Common myeloid progenitor, CD34-positive (primary cell): ENCODE results near the gene TEX48.
A peak's percentile ranks its signal among the peaks of the same experiment; 100 is the strongest.

Experiments used
- CTCF ChIA-PET: fragments of 350-600 bp; sonication (Branson Sonifier 250); formaldehyde crosslinking; loops from one replicate; lab custom pipeline; 2021; ENCODE audit warnings: antibody characterized with exemption; lab: Charles Lee
- POLR2A ChIA-PET: fragments of 350-600 bp; sonication (Branson Sonifier 250); formaldehyde crosslinking; loops from one replicate; lab custom pipeline; 2021; ENCODE audit warnings: antibody characterized with exemption; lab: Charles Lee
- DNase-seq, 3 donors: peaks; one replicate each; pipeline versions ENCODE4 v3.0.0 to v3.0.0-alpha.2; 2013
- H3K27ac ChIP-seq, 2 experiments: 1 replicate in 1 of 2; 2 replicates in 1 of 2; pipeline ENCODE4 v1.7.0; 2013; ENCODE audit warnings: inconsistent platforms in 2 of 2, low read length in 2 of 2, mild to moderate bottlenecking in 2 of 2, low read depth in 1 of 2, moderate library complexity in 1 of 2; ENCODE audit not compliant: severe bottlenecking in 2 of 2, insufficient read depth in 1 of 2, poor library complexity in 1 of 2
- H3K27me3 ChIP-seq, 5 experiments: replicated peaks in 2 of 5; 1 replicate in 3 of 5; 2 replicates in 2 of 5; pipeline versions ENCODE4 v1.6.1 to v1.7.0; 2013; ENCODE audit warnings: low read length in 4 of 5, mild to moderate bottlenecking in 2 of 5, moderate library complexity in 2 of 5, inconsistent platforms in 1 of 5; ENCODE audit not compliant: insufficient read depth in 5 of 5, control insufficient read depth in 4 of 5
- H3K36me3 ChIP-seq, 4 experiments: 1 replicate in 2 of 4; 2 replicates in 2 of 4; pipeline versions ENCODE4 v1.6.1 to v1.7.0; 2013; ENCODE audit warnings: low read length in 3 of 4, control low read depth in 1 of 4, mild to moderate bottlenecking in 1 of 4; ENCODE audit not compliant: control insufficient read depth in 4 of 4, insufficient read depth in 4 of 4
- H3K4me1 ChIP-seq, 4 experiments: 1 replicate in 3 of 4; 2 replicates in 1 of 4; pipeline versions ENCODE4 v1.6.1 to v1.7.1; 2013; ENCODE audit warnings: low read length in 3 of 4, mild to moderate bottlenecking in 3 of 4, control low read depth in 1 of 4, inconsistent platforms in 1 of 4, moderate library complexity in 1 of 4; ENCODE audit not compliant: control insufficient read depth in 4 of 4, insufficient read depth in 4 of 4; ENCODE audit errors: control extremely low read depth in 1 of 4
- H3K4me3 ChIP-seq, 7 experiments: 1 replicate in 4 of 7; 2 replicates in 3 of 7; pipeline versions ENCODE4 v1.5.1 to v1.7.0; 2013; ENCODE audit warnings: mild to moderate bottlenecking in 7 of 7, low read length in 6 of 7, moderate library complexity in 6 of 7, inconsistent platforms in 2 of 7, low read depth in 2 of 7, control low read depth in 1 of 7; ENCODE audit not compliant: insufficient read depth in 4 of 7, control insufficient read depth in 1 of 7; ENCODE audit errors: extremely low read depth in 1 of 7
- H3K9me3 ChIP-seq, 5 experiments: 1 replicate in 4 of 5; 2 replicates in 1 of 5; pipeline versions ENCODE4 v1.6.1 to v1.7.1; 2013; ENCODE audit warnings: low read length in 4 of 5, mild to moderate bottlenecking in 2 of 5, inconsistent platforms in 1 of 5, low read depth in 1 of 5, moderate library complexity in 1 of 5; ENCODE audit not compliant: control insufficient read depth in 4 of 5, insufficient read depth in 2 of 5; ENCODE audit errors: control extremely low read depth in 1 of 5
- WGBS: methylation state at CpG from one replicate; pipeline ENCODE4 v1.1.5; 2013; ENCODE audit not compliant: insufficient coverage; 5-methylcytosine and 5-hydroxymethylcytosine counted together

TEX48 gene

GRCh38 chr9:114680259-114681001 is 1.6 kb downstream of the TEX48 start:
- WGBS, result 97% methylated on average over 8 of the region's 8 CpGs
- peaks cover 6 to 20% (median 15%) of the 10 kb centered on the region in 4 experiments for H3K4me1 ChIP-seq
- ChIA-PET POLR2A (interaction anchor here (0.7 kb wide), 1 partner anchor 18 kb away, joined by 6 read pairs; no protein-coding TSS in a partner anchor), CTCF (interaction anchor here (0.7 to 5.0 kb wide), 33 partner anchors 8 to 844 kb away, joined by 3 to 28 read pairs (median 4); partner anchors contain the start of gene AKNA)
- no peak for DNase-seq
- H3K27ac ChIP-seq, result no peak overlapping the region
- no peaks in the 10 kb centered on the region for H3K27me3 ChIP-seq
- H3K9me3 ChIP-seq, result no peaks in the 10 kb centered on the region
- H3K36me3 ChIP-seq, result no peaks in the 10 kb centered on the region
- no peak overlapping the region for H3K4me3 ChIP-seq

- peaks cover 6 to 20% (median 15%) of the 10 kb centered on the region in 4 experiments for H3K4me1 ChIP-seq
- H3K27ac ChIP-seq, result no peak overlapping the region
- H3K4me3 ChIP-seq, result no peak overlapping the region
- POLR2A ChIA-PET, result no interaction called here
- H3K36me3 ChIP-seq, result no peaks in the 10 kb centered on the region
- no peaks in the 10 kb centered on the region for H3K9me3 ChIP-seq
- CTCF ChIA-PET, result interaction anchor here (1.0 to 3.5 kb wide), 8 partner anchors 13 to 336 kb away, joined by 3 to 13 read pairs (median 5); no protein-coding TSS in a partner anchor
- no peaks in the 10 kb centered on the region for H3K27me3 ChIP-seq
- no peak for DNase-seq
Measured at GRCh38 chr9:114678795-114679194, 3.2 kb downstream of the TEX48 start.

GRCh38 chr9:114678130-114678529 is 3.9 kb downstream of the TEX48 start:
- WGBS, result 94% methylated on average over 2 of the region's 3 CpGs
- DNase-seq, result no peak
- ChIA-PET CTCF (interaction anchor here (1.0 to 3.1 kb wide), 8 partner anchors 12 to 338 kb away, joined by 3 to 10 read pairs (median 4); no protein-coding TSS in a partner anchor), POLR2A (no interaction called here)
- H3K27me3 ChIP-seq, result no peaks in the 10 kb centered on the region
- no peak overlapping the region for H3K4me3 ChIP-seq
- H3K27ac ChIP-seq, result no peak overlapping the region
- H3K9me3 ChIP-seq, result no peaks in the 10 kb centered on the region
- peaks cover 6 to 20% (median 15%) of the 10 kb centered on the region in 4 experiments for H3K4me1 ChIP-seq
- H3K36me3 ChIP-seq, result no peaks in the 10 kb centered on the region

GRCh38 chr9:114677418-114677817 is 4.6 kb downstream of the TEX48 start:
- ChIA-PET POLR2A (no interaction called here), CTCF (interaction anchor here (0.8 to 3.1 kb wide), 10 partner anchors 11 to 339 kb away, joined by 3 to 10 read pairs (median 3); no protein-coding TSS in a partner anchor)
- 43% methylated on average over 1 of the region's 3 CpGs for WGBS
- H3K27me3 ChIP-seq, result no peaks in the 10 kb centered on the region
- H3K4me1 ChIP-seq, result peaks cover 6 to 20% (median 15%) of the 10 kb centered on the region in 4 experiments
- no peaks in the 10 kb centered on the region for H3K36me3 ChIP-seq
- peak; percentile 93 to 99 (median 98) for DNase-seq
- peak overlapping the region in 3 of 7 experiments; percentile 11 to 68 (median 46) for H3K4me3 ChIP-seq
- H3K27ac ChIP-seq, result peak overlapping the region in 1 of 2 experiments; percentile 37
- H3K9me3 ChIP-seq, result no peaks in the 10 kb centered on the region

- Histone ChIP-seq H3K36me3 (no peaks in the 10 kb centered on the region), H3K9me3 (no peaks in the 10 kb centered on the region), H3K4me1 (peaks cover 6 to 20% (median 15%) of the 10 kb centered on the region in 4 experiments), H3K4me3 (peak overlapping the region in 2 of 7 experiments; percentile 46 to 68), H3K27ac (peak overlapping the region in 1 of 2 experiments; percentile 37), H3K27me3 (no peaks in the 10 kb centered on the region)
- DNase-seq, result peak in 2 of 3 donors; percentile 62 to 70
- CTCF ChIA-PET, result interaction anchor here (0.8 to 3.1 kb wide), 11 partner anchors 11 to 340 kb away, joined by 3 to 10 read pairs (median 3); no protein-coding TSS in a partner anchor
- 21% methylated on average over 2 of the region's 4 CpGs for WGBS
- POLR2A ChIA-PET, result no interaction called here
Measured at GRCh38 chr9:114676901-114677300, 5.1 kb downstream of the TEX48 start.

- Histone ChIP-seq H3K36me3 (no peaks in the 10 kb centered on the region), H3K9me3 (no peaks in the 10 kb centered on the region), H3K27ac (no peak overlapping the region), H3K4me1 (peaks cover 6 to 20% (median 15%) of the 10 kb centered on the region in 4 experiments), H3K27me3 (no peaks in the 10 kb centered on the region), H3K4me3 (no peak overlapping the region)
- DNase-seq, result peak in 1 of 3 donors; percentile 30
- WGBS, result 96% methylated on average over 2 of the region's 3 CpGs
- CTCF ChIA-PET, result interaction anchor here (0.6 to 2.8 kb wide), 11 partner anchors 8 to 341 kb away, joined by 3 to 9 read pairs (median 4); partner anchors contain the start of gene ATP6V1G1
- POLR2A ChIA-PET, result no interaction called here
Measured at GRCh38 chr9:114674798-114675540, 7.0 kb downstream of the TEX48 start.
